Liver (tissue), 3 donors: ENCODE results near the gene LAD1.

Source experiments
- CTCF ChIP-seq: fragments of 150-350 bp; IDR thresholded peaks from 2 replicates; pipeline ENCODE4 v1.5.1; 2017; ENCODE audit warnings: improper control_type of control experiment, low read depth, low read length; ENCODE audit not compliant: missing input control
- EGR1 ChIP-seq, 2 donors: IDR thresholded peaks; 2 replicates each; pipeline ENCODE4 v1.6.1; 2016 to 2018; ENCODE audit warnings: antibody characterized with exemption in 2 of 2, low read depth in 2 of 2
- JUND ChIP-seq, 2 donors: IDR thresholded peaks; 2 replicates each; pipeline ENCODE4 v1.6.1; 2016; ENCODE audit warnings: antibody characterized with exemption in 2 of 2
- REST ChIP-seq: IDR thresholded peaks from 2 replicates; pipeline ENCODE4 v1.6.1; 2016; ENCODE audit warnings: antibody characterized with exemption, mild to moderate bottlenecking
- YY1 ChIP-seq: IDR thresholded peaks from 2 replicates; pipeline ENCODE4 v1.6.1; 2016; ENCODE audit warnings: antibody characterized with exemption, mild to moderate bottlenecking
- TF ChIP-seq, protein P1 (sequence below): IDR thresholded peaks from 2 replicates; pipeline ENCODE4 v1.6.1; 2016; ENCODE audit warnings: antibody characterized with exemption
- donor health status: healthy.
- donor health status: healthy.

DNA sequence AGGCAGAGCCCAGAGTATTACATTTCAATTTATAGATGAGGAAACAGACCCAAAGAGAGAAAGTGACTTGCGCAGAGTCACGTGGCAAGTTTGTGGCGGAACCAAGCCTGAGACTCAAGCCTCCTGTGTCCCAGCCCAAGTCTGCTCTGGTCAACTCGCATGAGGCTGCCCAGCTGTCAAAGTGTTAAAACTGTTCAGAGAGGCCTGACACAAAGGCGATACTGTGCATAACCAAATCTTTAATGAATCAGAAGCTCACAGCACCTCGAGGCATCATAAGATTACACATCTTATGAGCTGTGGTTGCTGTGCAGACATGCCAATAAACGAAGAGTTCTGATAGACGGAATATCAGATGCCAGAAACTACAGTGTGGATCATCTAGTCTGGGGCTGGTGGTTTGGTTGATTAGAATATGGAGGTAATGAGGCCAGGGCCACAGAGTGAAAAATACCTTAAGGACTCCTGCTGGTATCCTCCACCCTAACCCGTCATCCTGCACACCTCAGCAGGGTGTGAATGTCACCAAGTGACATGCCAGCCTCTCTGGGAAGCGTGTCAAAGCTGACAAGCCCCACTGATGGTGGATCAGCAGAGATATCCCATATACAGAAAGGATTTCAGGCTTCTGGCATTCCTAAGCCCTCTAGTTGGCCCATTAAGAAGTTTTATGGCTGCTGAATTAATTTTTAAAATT, 63.8 kb downstream of the LAD1 start:
- no peak for TF ChIP-seq CTCF
- no peak for TF ChIP-seq JUND (IDR thresholded peaks at IDR 0.05)
- no peak for TF ChIP-seq REST
- TF ChIP-seq, protein P1, sequence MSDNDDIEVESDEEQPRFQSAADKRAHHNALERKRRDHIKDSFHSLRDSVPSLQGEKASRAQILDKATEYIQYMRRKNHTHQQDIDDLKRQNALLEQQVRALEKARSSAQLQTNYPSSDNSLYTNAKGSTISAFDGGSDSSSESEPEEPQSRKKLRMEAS: no peak
- TF ChIP-seq EGR1 (IDR thresholded peaks at IDR 0.05; ENCODE audit: low read depth in 2 of 2): no peak
- TF ChIP-seq YY1: no peak
